GM12878 (cell line): ENCODE data around the gene HVCN1. TPM values are rescaled to one million over a fixed set of nuclear protein-coding genes. Genes with fewer than 3 reads are reported as not detected.

Experiments used
- ATF3 ChIP-seq: IDR thresholded peaks from 2 replicates; pipeline ENCODE4 v1.6.1; 2011; ENCODE audit warnings: low read depth, mild to moderate bottlenecking, low read length, moderate library complexity, borderline replicate concordance; ENCODE audit errors: extremely low read depth
- BCL3 ChIP-seq: IDR thresholded peaks from 2 replicates; pipeline ENCODE4 v1.6.1; 2011; ENCODE audit warnings: borderline replicate concordance, low read depth, mild to moderate bottlenecking, moderate library complexity, low read length; ENCODE audit not compliant: insufficient read depth, poor library complexity, severe bottlenecking
- BRCA1 ChIP-seq: IDR thresholded peaks from 2 replicates; pipeline ENCODE4 v1.6.1; 2011; ENCODE audit warnings: low read depth, low read length, improper control_type of control experiment
- CBX3 ChIP-seq: fragments of 200-600 bp; sonication (generic); IDR thresholded peaks from 2 replicates; pipeline ENCODE4 v1.6.1; 2016; ENCODE audit warnings: low read depth, borderline replicate concordance
- EP300 ChIP-seq, 2 experiments: fragments of 150-350 bp in 1 of 2; IDR thresholded peaks; 2 replicates each; pipeline ENCODE4 v1.6.1; 2011 to 2012; ENCODE audit warnings: low read depth in 2 of 2, low read length in 2 of 2, borderline replicate concordance in 1 of 2, improper control_type of control experiment in 1 of 2, inconsistent platforms in 1 of 2; ENCODE audit not compliant: control insufficient read depth in 1 of 2
- ESRRA ChIP-seq: IDR thresholded peaks from 2 replicates; pipeline ENCODE4 v1.6.1; 2012; ENCODE audit warnings: mild to moderate bottlenecking, low read length, improper control_type of control experiment
- FOS ChIP-seq: IDR thresholded peaks from 3 replicates; pipeline ENCODE4 v1.6.1; 2011; ENCODE audit warnings: borderline replicate concordance; ENCODE audit not compliant: insufficient read length; ENCODE audit errors: extremely low read depth
- JUNB ChIP-seq: IDR thresholded peaks from 2 replicates; pipeline ENCODE4 v1.6.1; 2016; ENCODE audit warnings: antibody characterized with exemption, mild to moderate bottlenecking
- KAT2A ChIP-seq: conservative IDR thresholded peaks from 2 replicates; pipeline ENCODE4 v1.6.1; 2011; ENCODE audit warnings: low read depth, low read length; ENCODE audit not compliant: control insufficient read depth
- KDM1A ChIP-seq: fragments of 200-600 bp; sonication (generic); IDR thresholded peaks from 2 replicates; pipeline ENCODE4 v1.6.1; 2016; ENCODE audit warnings: borderline replicate concordance
- MEF2B ChIP-seq: fragments of 450-650 bp; IDR thresholded peaks from 2 replicates; pipeline ENCODE4 v1.6.1; 2018; ENCODE audit warnings: mild to moderate bottlenecking, moderate library complexity; ENCODE audit not compliant: partially characterized antibody, poor library complexity, severe bottlenecking
- MYC ChIP-seq: IDR thresholded peaks from 2 replicates; pipeline ENCODE4 v1.6.1; 2011; ENCODE audit warnings: mild to moderate bottlenecking, low read length, moderate library complexity, inconsistent platforms; ENCODE audit not compliant: insufficient read depth, insufficient replicate concordance, insufficient read length, severe bottlenecking
- NFYA ChIP-seq: IDR thresholded peaks from 2 replicates; pipeline ENCODE4 v1.6.1; 2011; ENCODE audit warnings: low read depth, mild to moderate bottlenecking, low read length, improper control_type of control experiment, borderline replicate concordance
- NRF1 ChIP-seq: conservative IDR thresholded peaks from 2 replicates; pipeline ENCODE4 v1.6.1; 2011; ENCODE audit warnings: mild to moderate bottlenecking, low read depth, low read length, improper control_type of control experiment
- PML ChIP-seq: IDR thresholded peaks from 2 replicates; pipeline ENCODE4 v1.6.1; 2012; ENCODE audit warnings: low read length, inconsistent platforms
- RAD21 ChIP-seq: IDR thresholded peaks from 2 replicates; pipeline ENCODE4 v1.6.1; 2011; ENCODE audit warnings: mild to moderate bottlenecking, low read depth, low read length, moderate library complexity; ENCODE audit not compliant: insufficient read depth
- RCOR1 ChIP-seq: conservative IDR thresholded peaks from 2 replicates; pipeline ENCODE4 v1.6.1; 2012; ENCODE audit warnings: low read depth, low read length, improper control_type of control experiment
- RELA ChIP-seq: fragments of 450-650 bp; IDR thresholded peaks from 2 replicates; pipeline ENCODE4 v1.8.0; 2014; ENCODE audit warnings: borderline replicate concordance; ENCODE audit not compliant: partially characterized antibody
- SMAD5 ChIP-seq: IDR thresholded peaks from 2 replicates; pipeline ENCODE4 v1.6.1; 2016; ENCODE audit warnings: antibody characterized with exemption, low read depth
- SP1 ChIP-seq: IDR thresholded peaks from one replicate; pipeline ENCODE4 v1.6.1; 2011; ENCODE audit warnings: low read depth, low read length
- SREBF1 ChIP-seq: IDR thresholded peaks from 2 replicates; pipeline ENCODE4 v1.6.1; 2012; ENCODE audit warnings: mild to moderate bottlenecking, low read length
- STAT1 ChIP-seq: fragments of 450-650 bp; conservative IDR thresholded peaks from 2 replicates; pipeline ENCODE4 v1.6.1; 2014; ENCODE audit warnings: antibody characterized with exemption, mild to moderate bottlenecking
- STAT3 ChIP-seq: IDR thresholded peaks from 2 replicates; pipeline ENCODE4 v1.6.1; 2011; ENCODE audit warnings: low read depth, low read length, improper control_type of control experiment
- WRNIP1 ChIP-seq: IDR thresholded peaks from 2 replicates; pipeline ENCODE4 v1.6.1; 2011; ENCODE audit warnings: low read depth, low read length, improper control_type of control experiment, borderline replicate concordance
- ZBTB40 ChIP-seq: fragments of 450-650 bp; IDR thresholded peaks from 2 replicates; pipeline ENCODE4 v1.6.1; 2016; ENCODE audit warnings: mild to moderate bottlenecking, moderate library complexity, borderline replicate concordance
- ZNF622 ChIP-seq: fragments of 450-650 bp; IDR thresholded peaks from 2 replicates; pipeline ENCODE4 v1.6.1; 2017; ENCODE audit warnings: mild to moderate bottlenecking, inconsistent platforms
- polyA plus RNA-seq, 11 experiments: library from polyadenylated mRNA; depleted of rRNA in 4 of 11; unstranded in 6 of 11; stranded (reverse) in 5 of 11; fragments of >200 nt; fragmentation: Nextera tagmentation in 4 of 11; fragmentation: Illumina TruSeq in 1 of 11; extraction: Ambion mirVana in 4 of 11; extraction: Trizol in 1 of 11; gene quantifications; 1 replicate in 1 of 11; 2 replicates in 10 of 11; pipeline versions ENCODE4 v1.2.1 to v1.2.3, GENCODE V29; 2011 to 2016; ENCODE audit warnings: inconsistent platforms in 2 of 11, missing spikeins in 2 of 11, low read depth in 1 of 11
- total RNA-seq, 4 experiments: library from RNA; depleted of rRNA in 3 of 4; stranded (reverse); fragments of >200 nt in 3 of 4; fragmentation: Illumina TruSeq in 1 of 4; extraction: Trizol in 1 of 4; gene quantifications; 2 replicates each; pipeline versions ENCODE4 v1.2.1 to v1.2.3, GENCODE V29; 2013 to 2021

HVCN1 gene
- total and polyA plus RNA-seq, 10 of the 15 experiments (the other 5 are each of a cell fraction or from before 2014, with no cell fraction given), result 27.8 to 181 (median 103) TPM

- TF ChIP-seq KDM1A, result no peak
- no peak for TF ChIP-seq NFYA
- no peak for TF ChIP-seq BRCA1
- no peak for TF ChIP-seq SP1
- TF ChIP-seq SMAD5, result no peak
- TF ChIP-seq RCOR1, result no peak
- no peak for TF ChIP-seq JUNB
- no peak for TF ChIP-seq MYC
- TF ChIP-seq STAT3, result no peak
- TF ChIP-seq ZNF622, result no peak
- peak; percentile 92 for TF ChIP-seq RAD21
- TF ChIP-seq ATF3, result no peak
- TF ChIP-seq RELA, result no peak
- no peak for TF ChIP-seq BCL3
- no peak for TF ChIP-seq KAT2A
- no peak for TF ChIP-seq MEF2B
- no peak for TF ChIP-seq ZBTB40
- no peak for TF ChIP-seq SREBF1
- TF ChIP-seq FOS, result no peak
- no peak for TF ChIP-seq PML
- TF ChIP-seq CBX3, result no peak
- no peak for TF ChIP-seq NRF1
- TF ChIP-seq STAT1, result 0 out of 2 replicates have a peak, but pooled peaks have one; percentile 15
- TF ChIP-seq WRNIP1, result no peak
- no peak for TF ChIP-seq ESRRA
- TF ChIP-seq EP300 (IDR thresholded peaks at IDR 0.05; ENCODE audit: borderline replicate concordance in 1 of 2, control insufficient read depth in 1 of 2, low read depth in 2 of 2, low read length in 2 of 2), result no peak
Observed at GRCh38 chr12:110698171-110698902, 9.4 kb upstream of the HVCN1 start (continued).
